ENCODE data around the gene SMOC2. TPM values are rescaled to one million over a fixed set of nuclear protein-coding genes. Genes with fewer than 3 reads are reported as not detected.
"Not testable (repeated sequence)": the region's sequence is repeated elsewhere in the genome, so short reads cannot be mapped to it uniquely, and the experiment has no call there.

SMOC2 gene
- total RNA-seq, 1 donor from 2014 or later, result not detected

DNA sequence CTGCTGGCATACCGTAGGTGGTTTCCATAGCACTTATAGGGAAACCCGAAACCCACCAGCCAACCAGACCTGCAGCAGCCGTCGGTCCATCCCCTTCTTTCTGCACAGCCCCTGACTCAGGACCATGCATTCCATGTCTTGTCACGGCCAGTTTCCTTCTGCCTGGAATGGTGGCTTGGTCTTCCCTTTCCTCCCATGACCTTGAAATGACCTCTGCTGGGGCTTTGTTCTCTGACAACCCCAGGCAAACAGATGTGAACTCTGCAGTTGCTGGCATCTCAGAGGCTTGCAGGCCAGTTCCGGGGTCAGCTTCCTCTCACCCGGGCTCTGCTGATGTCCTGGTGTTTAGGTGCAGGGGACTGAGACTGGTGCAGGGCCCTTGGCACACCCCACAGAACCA lies 250.8 kb downstream of the SMOC2 start:
- no peak for DNase-seq

DNA sequence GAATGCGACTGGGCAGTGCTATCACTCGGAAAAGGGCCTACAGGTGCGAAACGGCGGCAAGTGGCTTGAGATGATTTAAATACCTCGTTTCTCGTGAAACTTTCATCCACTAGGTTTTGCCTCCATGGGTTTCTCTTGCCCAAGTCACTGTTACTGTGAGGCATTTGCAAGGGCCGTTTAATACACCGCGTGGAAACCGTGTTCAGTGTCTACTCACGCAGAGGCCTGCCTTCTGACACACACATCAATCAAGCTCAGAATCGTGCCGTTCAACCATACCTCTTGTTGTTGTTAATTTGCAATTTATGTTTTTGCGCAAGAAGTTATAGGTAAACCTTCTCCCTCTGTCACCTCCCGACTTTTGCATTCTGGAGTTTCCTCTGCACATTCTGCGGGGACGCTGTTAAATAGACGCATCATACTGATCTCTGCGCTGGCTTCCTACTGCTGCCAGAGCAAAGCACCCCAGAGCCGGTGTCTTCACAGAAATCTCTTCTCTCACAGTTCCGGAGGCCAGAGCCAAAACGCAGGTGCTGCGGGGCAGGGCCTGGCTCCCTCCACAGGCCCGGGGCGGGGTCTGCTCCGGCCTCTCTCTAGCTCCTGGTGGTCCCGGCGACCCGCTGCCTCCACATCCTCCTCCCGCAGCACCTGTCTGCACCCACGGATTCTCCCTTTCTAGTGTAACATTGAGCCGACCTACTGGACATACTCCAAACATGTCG lies 251.4 kb downstream of the SMOC2 start:
- DNase-seq, result no peak

DNA sequence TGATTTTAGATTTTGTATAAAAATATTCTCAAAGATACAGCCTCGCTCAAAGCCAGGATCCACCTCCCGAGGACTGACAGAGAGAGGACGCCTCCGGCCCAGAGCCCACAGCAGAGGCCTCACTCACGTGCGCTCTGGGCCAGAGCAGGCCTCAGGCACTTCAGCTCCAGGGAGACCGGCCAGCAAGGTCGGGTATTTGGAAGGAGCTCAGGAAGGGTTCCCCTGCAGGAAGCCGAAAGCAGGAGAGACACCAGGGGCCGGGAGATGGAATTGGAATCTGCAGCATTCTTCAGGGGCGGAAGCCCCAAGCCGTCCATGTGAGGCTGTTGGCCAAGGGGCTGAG lies 251.9 kb downstream of the SMOC2 start:
- not testable (repeated sequence) for DNase-seq

DNA sequence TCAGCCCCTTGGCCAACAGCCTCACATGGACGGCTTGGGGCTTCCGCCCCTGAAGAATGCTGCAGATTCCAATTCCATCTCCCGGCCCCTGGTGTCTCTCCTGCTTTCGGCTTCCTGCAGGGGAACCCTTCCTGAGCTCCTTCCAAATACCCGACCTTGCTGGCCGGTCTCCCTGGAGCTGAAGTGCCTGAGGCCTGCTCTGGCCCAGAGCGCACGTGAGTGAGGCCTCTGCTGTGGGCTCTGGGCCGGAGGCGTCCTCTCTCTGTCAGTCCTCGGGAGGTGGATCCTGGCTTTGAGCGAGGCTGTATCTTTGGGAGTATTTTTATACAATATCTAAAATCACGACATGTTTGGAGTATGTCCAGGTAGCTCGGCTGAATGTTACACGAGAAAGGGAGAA lies 253.8 kb downstream of the SMOC2 start:
- DNase-seq, result not testable (repeated sequence)

DNA sequence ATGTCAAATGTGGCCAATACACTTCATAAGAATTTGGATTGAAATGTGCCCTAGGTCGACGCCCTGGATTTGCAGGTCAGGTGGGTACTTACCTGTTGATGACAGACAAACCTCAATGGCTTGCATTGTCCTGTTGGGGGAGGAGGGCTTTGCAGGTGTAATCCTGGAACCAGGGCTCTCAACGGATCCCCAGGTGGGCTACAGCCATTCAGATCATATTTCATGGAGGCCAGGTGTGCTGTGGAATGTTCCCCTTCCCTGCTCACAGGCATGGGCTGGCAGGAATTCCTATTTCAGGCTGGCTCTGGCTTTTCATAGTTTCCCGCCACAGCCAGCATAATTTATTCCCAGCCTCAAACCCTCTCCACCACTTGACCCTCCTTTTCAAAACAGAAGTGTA lies 254.7 kb downstream of the SMOC2 start:
- DNase-seq, result no peak

DNA sequence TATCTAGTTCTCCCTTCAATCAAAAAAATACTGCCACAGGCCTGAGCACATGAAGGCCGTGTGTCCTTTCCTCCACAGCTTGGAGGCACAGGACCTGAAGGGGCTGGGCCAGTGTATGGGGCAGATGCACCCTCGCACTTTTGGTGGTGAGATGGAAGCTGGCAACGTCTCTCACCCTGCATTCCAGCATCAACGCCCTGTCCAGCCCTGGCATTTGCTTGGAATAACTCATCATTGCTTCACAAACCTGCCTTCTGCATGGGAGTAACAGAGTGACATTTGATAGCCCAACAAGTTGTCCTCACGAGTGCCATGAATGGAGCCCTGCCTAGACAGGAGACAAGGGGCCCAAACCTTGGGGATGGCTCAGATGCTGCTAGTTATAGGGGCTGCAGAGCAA lies 257.9 kb downstream of the SMOC2 start:
- no peak for DNase-seq

DNA sequence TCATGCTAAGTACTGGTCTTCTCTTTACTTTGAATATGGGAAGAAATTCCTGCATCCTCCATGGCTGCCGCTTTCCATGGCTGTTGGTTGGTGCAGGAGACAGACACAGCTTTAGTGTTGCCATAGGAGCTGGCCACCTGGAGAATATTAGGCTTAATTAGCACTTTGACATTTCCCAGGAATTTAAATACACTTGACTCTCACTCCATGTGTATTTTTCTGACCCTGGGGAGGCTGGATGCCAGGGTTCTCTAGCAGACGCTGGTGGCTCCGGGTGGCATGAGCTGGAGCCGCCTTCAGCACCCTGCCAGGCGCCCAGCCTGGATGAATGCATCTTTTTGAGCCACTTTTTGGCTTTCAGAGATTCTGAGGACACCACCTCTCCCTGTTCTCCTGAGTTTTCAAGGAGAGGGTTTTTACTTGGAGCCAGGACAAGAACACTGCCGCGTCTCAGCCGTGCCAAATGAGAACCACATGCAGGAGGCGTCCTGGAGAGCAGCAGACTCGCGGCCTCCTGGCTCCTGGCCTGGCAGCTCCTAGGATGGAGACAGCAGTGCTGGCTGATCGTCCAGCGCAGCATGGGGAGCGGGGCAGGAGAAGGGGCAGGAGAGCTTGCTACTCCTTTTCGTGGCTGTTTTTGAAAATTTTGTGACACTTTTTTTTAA lies 258.8 kb downstream of the SMOC2 start:
- DNase-seq, result no peak

DNA sequence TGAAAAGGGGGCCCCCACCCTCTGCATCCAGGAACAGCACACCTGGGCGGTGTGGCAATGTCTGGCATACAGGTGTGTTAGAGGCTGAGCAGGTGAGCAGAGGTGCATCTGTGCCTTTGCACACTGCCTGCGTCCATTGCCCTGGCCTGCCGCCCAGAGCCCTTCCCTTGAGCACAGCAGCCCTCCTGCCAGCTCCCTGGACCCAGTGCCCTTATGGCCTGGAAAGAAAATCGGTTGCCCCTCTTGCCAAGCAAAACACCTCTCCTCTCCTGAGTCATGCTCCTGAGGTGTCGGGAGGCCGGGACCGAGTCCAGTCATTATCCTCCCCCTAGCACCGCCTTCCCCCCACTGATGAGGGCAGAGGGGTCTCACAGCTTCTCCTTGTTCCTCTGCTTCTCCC lies 259.9 kb downstream of the SMOC2 start:
- no peak for DNase-seq

DNA sequence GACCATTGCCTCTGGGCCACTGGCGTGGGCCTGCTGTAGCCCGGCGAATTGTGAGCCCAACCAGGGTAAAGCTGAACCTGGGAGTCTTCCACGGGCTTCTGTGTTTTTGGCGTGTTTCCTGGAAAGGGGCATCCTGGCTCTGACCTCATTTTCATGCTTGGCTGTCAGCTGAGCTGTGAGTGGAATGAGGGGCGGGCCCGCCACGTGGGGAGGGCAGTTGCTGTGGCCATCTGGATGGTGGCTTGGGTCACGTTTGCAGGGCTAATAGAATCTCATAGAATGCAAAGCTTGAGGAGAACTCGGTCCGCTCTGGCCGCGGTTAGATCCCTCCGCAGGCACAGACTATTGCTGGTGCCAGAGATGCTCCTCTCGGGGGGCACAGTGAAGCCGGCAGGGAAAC lies 263.0 kb downstream of the SMOC2 start:
- DNase-seq, result no peak

DNA sequence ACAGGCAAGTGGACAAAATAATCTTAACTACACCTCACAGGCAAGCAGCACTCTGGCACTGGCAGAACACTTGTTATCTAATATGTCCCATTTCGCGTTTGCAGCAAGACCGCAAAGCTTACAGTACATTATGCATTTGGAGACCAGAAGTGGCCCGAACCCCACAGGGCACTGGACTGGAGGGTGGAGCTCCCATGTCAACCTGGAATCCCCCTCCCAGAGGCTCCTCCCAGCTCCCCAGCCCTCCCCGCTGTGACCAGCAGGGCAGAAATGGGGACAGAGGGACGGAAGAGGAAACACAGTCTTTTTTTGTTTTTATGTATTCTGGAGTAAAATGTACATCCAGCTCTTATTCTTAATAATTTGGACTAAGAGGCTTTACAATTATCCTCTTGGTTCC lies 263.7 kb downstream of the SMOC2 start:
- DNase-seq, result no peak

DNA sequence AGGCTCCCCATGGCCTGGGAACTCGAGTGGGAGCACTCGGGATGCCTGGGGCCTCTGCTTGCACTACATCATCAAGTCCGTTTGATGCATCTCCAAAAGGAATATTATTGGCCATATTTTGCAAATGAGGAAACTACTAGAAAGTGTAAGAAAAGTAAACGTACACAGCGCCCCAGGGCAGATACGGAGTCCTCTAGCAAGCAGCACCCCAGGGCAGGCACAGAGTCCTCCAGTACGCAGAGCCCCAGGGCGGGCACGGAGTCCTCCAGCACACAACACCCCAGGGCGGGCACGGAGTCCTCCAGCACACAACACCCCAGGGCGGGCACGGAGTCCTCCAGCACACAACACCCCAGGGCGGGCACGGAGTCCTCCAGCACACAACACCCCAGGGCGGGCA lies 264.3 kb downstream of the SMOC2 start:
- not testable (repeated sequence) for DNase-seq

DNA sequence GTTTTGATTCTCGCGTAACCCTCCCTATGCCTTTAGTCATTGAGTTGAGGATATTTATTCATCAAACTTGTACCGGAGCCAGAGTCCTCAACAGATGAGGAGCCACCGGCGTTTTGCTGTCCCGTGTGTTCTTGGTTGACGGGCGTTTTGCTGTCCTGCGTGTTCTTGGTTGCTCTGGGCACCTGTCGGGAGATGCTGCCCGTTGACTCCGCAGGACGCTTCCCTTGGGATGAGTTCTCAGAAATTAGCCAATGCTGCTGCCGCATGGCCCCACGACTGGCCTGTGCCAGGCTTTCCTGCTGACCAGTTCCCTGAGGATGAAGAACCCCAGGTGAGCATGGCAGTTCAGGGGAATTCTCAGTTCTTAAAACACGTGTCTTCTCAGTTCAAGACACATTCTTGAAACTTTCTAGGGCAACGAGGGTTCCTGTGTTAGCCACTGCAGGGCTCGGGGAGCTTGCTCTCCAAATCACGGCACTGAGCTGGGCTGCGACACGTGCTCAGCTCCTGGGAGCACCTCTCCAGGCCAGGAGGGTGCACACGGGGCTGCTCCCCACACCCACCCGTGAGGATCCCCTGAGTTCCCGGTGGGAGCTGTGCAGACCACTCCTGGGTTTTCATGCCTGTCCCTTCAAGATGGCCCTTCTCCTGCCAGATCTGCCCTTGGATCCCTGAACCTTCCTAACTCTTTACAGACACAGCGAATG lies 265.6 kb downstream of the SMOC2 start:
- DNase-seq, result no peak

DNA sequence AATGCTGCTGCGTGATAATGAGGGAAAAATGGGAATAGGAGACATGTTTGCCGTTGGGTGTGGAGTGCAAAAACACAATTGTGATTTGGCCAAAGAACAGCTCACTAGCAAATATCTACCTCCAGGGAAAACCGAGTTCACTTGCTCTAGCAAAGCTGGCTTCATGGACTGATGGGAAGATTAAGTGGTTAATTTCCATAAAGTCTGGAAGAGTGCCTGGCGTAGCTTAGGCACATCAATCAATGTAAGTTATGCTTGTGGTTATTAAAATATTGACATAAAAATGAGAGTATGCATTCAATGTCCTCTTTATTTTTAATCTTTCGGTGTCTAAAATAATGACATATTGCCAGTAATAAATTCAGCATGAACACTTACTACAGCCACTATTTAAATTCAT lies 267.5 kb downstream of the SMOC2 start:
- DNase-seq, result no peak

DNA sequence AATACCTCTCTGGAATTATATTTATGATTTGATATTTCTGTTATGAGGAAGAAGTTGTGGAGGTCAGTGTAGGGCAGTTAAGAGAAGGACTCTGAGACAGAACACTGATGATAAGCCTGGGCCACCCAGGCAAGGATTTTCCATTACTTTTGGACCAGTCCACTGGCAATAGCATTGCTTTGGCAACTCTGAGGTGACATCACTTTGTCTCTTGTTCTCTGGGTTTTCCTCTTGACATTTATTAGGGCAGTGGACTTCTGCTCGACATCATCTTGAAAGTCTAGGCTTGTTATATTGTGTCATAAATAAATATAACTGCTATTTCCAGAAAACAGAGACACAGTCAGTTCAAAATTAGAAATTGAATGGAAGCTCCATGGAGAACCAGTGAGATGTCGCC lies 268.0 kb downstream of the SMOC2 start:
- DNase-seq, result no peak

DNA sequence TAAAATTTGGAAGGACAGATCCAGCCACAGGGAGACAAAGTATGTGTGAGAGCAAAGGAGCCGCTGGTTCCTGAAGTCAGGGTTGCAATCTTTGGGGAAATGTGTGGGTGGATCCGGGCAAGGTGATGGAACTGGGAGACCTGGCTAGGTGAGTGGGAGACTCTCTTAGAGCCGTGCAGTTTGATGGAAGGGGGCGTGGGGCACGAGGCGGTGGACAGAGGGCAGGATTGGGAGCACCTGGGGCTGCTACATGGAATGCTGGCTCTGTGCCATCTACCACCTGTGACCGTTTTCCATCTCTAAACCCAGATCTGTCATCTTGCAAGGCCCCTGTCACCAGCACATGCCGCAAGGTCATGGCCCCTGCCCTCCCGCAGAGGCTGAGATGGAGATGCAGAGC lies 268.4 kb downstream of the SMOC2 start:
- DNase-seq, result no peak

DNA sequence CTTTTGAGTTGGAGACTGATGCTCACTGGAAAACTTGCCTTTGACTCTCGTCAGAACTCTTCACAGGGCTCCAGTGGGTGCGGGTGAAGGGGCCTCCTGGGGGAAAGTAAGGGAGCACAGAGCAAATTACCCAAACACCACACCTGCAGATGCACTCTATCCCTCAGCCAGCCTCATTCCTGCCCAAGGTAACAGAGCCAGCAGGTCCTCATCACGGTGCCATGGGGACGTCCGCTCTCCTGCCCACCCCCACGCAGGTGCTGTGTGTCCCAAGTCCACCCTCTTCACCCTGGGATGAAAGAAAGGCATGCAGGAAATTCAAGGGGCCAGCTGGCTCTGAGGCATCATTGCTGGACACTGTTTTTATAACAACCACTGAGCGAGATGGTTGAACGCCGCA lies 269.0 kb downstream of the SMOC2 start:
- DNase-seq, result no peak

DNA sequence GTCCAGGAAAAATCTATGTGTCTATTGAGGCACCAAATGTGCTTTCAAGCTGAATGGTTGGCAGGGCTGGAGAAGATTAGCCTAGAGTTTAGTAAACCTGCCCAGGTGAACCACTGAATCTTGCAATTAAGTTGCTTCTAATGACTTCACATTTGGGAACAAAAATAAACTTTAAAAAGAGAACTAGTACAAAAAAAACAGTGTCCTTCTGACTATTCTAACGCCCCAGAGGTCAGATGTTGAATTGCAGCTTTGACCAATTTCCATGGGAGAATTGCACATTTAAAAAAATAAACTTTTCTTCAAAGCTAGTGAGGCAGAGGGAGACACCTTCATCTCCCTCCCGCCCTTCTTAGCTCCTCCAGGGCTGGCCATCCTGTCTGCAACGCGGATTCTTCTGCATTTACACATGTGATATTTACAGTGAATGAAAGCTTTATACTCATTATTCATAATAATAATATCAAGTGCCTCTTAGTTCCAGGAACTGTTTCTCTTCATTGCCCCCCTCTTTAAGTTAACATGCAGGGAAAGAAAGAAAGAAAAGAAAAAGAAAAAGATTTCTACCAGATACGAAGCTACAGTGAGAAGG lies 270.2 kb downstream of the SMOC2 start:
- DNase-seq, result no peak

DNA sequence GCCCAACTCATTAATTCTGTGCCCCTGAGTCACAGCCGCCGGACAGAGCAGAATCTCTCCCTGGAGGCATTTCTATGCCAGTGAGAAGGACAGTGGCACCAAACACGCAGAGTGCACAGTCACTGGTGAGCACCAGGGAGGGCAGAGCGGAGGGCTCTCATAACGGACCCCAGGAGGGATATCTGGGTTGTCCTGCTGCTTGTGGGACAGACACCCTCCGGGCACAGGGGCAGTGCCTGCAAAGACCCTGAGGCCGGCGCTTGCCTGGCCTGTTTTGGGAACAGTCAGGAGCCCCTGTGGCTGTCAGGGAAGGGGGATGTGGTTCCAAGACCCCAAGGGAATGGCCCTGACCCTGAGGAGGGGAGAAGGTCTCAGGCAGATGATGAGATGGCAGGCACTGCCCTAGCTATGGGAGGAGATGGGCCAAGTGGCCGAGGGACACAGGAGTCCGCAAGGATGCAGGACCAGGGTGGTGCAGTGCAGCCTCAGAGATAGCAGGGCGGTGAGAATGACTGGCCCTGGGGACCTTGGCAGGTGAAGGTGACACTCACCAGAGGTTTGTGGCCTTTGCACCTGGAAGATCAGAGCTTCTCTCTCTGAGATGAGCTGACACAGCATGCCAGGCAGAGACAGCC lies 270.8 kb downstream of the SMOC2 start:
- DNase-seq, result no peak

DNA sequence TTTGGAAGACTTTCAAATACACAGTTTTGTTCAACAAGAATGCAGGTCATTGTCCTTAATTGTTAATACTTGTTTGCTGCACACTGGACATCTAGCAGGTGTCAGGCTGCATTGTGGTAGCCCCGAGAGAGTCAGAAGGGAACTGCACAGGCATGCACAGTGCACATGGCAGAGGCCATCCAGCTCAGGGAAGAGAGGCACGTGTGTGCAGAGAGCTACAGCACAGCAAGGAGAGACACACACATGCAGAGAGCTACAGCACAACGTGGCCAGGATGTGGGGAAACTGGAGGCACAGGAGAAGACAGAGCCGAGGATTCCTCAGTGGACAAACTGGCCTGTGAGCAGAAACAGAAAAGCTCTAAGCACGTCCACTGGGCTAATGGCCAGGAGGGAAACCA lies 272.0 kb downstream of the SMOC2 start:
- DNase-seq, result no peak

DNA sequence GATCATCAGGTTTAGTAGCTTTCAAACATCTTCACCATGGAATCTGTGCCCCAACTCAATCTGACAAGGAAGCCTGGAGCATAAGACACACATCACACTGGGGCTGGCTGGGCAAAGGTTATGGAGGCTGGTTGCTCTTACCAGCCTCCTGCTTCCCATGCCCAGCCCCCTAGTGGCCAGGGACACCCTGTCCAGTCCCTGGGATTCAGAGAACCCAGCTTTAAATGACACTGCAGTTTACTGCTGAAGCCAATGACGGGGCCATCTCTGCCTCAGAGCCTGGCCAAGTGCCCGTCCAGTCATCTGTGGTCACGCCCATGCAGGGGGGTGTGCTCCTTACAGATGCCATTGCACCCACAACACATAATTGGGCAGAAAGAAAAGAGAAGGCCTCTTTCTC lies 272.9 kb downstream of the SMOC2 start:
- DNase-seq, result no peak

DNA sequence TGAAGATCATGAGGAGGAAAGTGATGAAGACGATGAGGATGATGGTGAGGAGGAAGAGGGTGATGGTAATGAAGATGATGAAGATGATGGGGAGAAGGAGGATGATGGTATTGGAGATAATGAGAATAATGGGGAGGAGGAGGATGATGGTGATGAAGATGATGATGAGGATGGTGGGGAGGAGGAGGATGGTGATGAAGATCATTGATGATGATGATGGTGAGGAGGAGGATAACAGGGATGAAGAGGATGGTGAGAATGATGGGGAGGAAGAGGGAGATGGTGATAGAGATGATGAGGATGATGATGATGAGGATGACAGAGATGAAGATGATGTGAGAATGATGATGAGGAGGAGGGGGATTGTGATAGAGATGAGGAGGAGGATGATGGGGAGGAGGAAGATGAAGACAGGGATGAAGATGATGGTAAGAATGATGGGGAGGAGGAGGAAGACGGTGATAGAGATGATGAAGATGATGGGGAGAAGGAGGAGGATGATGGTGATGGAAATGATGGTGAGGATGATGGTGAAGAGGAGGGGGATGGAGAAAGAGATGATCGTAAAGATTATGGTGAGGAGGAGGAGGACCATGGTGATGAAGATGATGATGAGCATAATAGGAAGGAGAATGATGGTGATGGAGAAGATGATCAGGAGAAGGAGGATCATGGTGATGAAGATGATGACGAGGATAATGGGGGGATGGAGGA lies 273.7 kb downstream of the SMOC2 start:
- no peak for DNase-seq

DNA sequence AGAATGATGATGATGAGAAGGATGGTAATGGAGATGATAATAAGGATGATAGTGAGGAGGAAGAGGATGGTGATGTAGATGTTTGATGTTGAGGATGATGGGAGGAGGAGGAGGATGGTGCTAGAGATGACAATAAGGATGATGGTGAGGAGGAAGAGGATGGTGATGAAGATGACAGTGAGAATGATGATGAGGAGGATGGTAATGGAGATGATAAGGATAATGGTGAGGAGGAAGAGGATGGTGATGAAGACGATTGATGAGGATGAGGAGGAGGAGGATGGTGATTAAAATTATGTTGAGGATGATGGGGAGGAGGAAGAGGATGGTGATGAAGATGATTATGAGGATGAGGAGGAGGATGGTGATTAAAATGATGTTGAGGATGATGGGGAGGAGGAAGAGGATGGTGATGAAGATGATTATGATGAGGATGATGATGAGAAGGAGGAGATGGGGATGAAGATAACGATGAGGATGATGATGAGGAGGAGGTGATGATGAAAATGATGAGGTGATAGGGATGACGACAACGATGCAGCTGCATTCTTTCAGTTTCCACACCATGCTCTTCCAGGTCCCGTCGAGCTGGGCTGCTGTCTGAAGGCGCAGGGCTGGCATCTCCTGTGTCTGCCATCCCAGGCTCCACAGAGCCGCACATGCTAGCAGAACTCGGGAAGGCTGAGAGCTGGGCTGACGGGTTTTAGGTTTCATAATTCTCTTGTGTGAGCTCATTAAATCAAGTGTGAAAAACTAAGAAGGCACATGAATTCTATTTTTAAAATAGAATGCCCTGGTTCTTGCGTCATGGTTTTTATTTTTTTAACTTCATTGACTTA lies 274.9 kb downstream of the SMOC2 start:
- DNase-seq, result no peak
